PC-9 (cell line): ENCODE measurements around the gene NEDD9. TPM values are rescaled to one million over a fixed set of nuclear protein-coding genes. Genes with fewer than 3 reads are reported as not detected.

Source experiments
- BruUV-seq: library from RNA; stranded (reverse); fragments of 400-500 nt; replicated peaks from 2 replicates; lab custom pipeline; 2021; lab: Mats Ljungman, UMichigan
- CTCF ChIA-PET: fragments of 300-600 bp; sonication (Branson Sonifier 250); formaldehyde crosslinking; loops from one replicate; lab custom pipeline; 2022; ENCODE audit warnings: antibody characterized with exemption; lab: Charles Lee
- POLR2A ChIA-PET: fragments of 300-600 bp; sonication (Branson Sonifier 250); formaldehyde crosslinking; loops from one replicate; lab custom pipeline; 2022; ENCODE audit warnings: antibody characterized with exemption; ENCODE audit not compliant: unreplicated experiment; lab: Charles Lee
- DNase-seq, 2 experiments: peaks; one replicate each; pipeline versions ENCODE4 v3.0.0 to v3.0.0-alpha.2; 2015 to 2022; ENCODE audit warnings: mixed read lengths in 1 of 2
- H2AFZ ChIP-seq: fragments of 200-600 bp; sonication (generic); 2 replicates; pipeline ENCODE4 v1.8.1; 2017; ENCODE audit warnings: antibody characterized with exemption
- H3F3A ChIP-seq: fragments of 200-600 bp; sonication (generic); 2 replicates; pipeline ENCODE4 v1.8.1; 2017; ENCODE audit warnings: antibody characterized with exemption, mild to moderate bottlenecking, low read depth; ENCODE audit not compliant: insufficient read depth
- H3K27ac ChIP-seq: fragments of 200-600 bp; sonication (generic); 2 replicates; pipeline ENCODE4 v1.6.1; 2016; ENCODE audit warnings: mixed run types
- H3K27me3 ChIP-seq: fragments of 200-600 bp; sonication (generic); 2 replicates; pipeline ENCODE4 v1.6.1; 2016; ENCODE audit warnings: low read depth, mixed run types; ENCODE audit not compliant: insufficient read depth
- H3K36me3 ChIP-seq: fragments of 200-600 bp; sonication (generic); 2 replicates; pipeline ENCODE4 v1.6.1; 2016; ENCODE audit warnings: low read depth, mixed run types
- H3K4me1 ChIP-seq: fragments of 200-600 bp; sonication (generic); replicated peaks from 2 replicates; pipeline ENCODE4 v1.6.1; 2016; ENCODE audit warnings: mixed run types; ENCODE audit not compliant: insufficient read depth
- H3K4me2 ChIP-seq: fragments of 200-600 bp; sonication (generic); 2 replicates; pipeline ENCODE4 v1.6.1; 2017; ENCODE audit warnings: mixed run types
- H3K4me3 ChIP-seq: fragments of 200-600 bp; sonication (generic); 2 replicates; pipeline ENCODE4 v1.6.1; 2016; ENCODE audit warnings: mixed run types
- H3K79me2 ChIP-seq: fragments of 200-600 bp; sonication (generic); 2 replicates; pipeline ENCODE4 v1.6.1; 2017; ENCODE audit warnings: low read depth, mixed run types
- H3K9me2 ChIP-seq: fragments of 200-600 bp; sonication (generic); 2 replicates; pipeline ENCODE4 v1.8.1; 2017; ENCODE audit warnings: mild to moderate bottlenecking; ENCODE audit not compliant: insufficient read depth
- H3K9me3 ChIP-seq: fragments of 200-600 bp; sonication (generic); 2 replicates; pipeline ENCODE4 v1.8.1; 2016; ENCODE audit warnings: low read depth; ENCODE audit not compliant: insufficient read depth
- H4K20me1 ChIP-seq: fragments of 200-600 bp; sonication (generic); 2 replicates; pipeline ENCODE4 v1.8.1; 2017; ENCODE audit not compliant: insufficient read depth
- CTCF ChIP-seq: fragments of 200-600 bp; sonication (generic); conservative IDR thresholded peaks from 2 replicates; pipeline ENCODE4 v1.6.1; 2017; ENCODE audit warnings: mixed run types, antibody characterized with exemption, mild to moderate bottlenecking, moderate library complexity
- EZH2 ChIP-seq: fragments of 200-600 bp; sonication (generic); IDR thresholded peaks from 2 replicates; pipeline ENCODE4 v1.8.0; 2017; ENCODE audit warnings: antibody characterized with exemption, low read depth
- intact Hi-C: fragments of 100-400 bp; cut with micrococcal nuclease; formaldehyde crosslinking; loops from one replicate; pipeline ENCODE4 v1.10.0; 2022; ENCODE audit not compliant: unreplicated experiment
- total RNA-seq: library from RNA; stranded (reverse); gene quantifications from 2 replicates; pipeline ENCODE4 v1.2.3, GENCODE V29; 2021

Gene NEDD9
- total RNA-seq, 1 experiment from 2014 or later: 57.5 TPM

GRCh38 chr6:11241154-11241792 is 8.8 kb upstream of the NEDD9 start:
- H3K9me3 ChIP-seq: no peaks in the 10 kb centered on the region
- no peak overlapping the region for H3K4me2 ChIP-seq
- H2AFZ ChIP-seq: no peak overlapping the region
- H4K20me1 ChIP-seq: no peaks in the 10 kb centered on the region
- no peaks in the 10 kb centered on the region for H3K9me2 ChIP-seq
- H3K4me3 ChIP-seq: no peak overlapping the region
- DNase-seq: no peak
- intact Hi-C loops: no loop called here
- no peaks in the 10 kb centered on the region for H3K4me1 ChIP-seq
- ChIA-PET POLR2A (no interaction called here), CTCF (no interaction called here)
- no peaks in the 10 kb centered on the region for H3K79me2 ChIP-seq
- H3K27me3 ChIP-seq: no peaks in the 10 kb centered on the region
- TF ChIP-seq CTCF (no peak), EZH2 (no peak)
- no peaks in the 10 kb centered on the region for H3F3A ChIP-seq
- no peak overlapping the region for H3K27ac ChIP-seq
- no TSS peak for BruUV-seq
- H3K36me3 ChIP-seq: no peaks in the 10 kb centered on the region

DNA sequence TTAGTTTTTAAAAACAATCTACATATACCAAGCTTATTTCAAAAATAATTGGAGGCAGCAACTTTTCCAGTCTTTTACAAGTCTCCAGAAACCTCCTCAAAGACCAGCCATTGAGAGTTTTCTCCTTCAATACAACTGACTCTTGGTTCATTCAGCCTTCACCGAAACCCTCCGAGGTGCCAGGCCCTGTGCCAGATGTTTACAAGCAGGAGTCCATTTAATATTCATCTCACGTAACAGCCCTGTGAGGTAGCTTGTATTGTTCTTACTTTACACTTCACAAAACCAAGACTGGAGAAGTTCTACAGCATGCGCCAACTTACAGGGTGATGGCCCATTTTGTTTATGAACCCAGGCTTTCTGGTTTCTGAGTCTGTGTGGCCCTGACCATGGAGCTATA is 5.5 kb upstream of the NEDD9 start:
- CTCF ChIA-PET: interaction anchor here (1.0 kb wide), 1 partner anchor 259 kb away, joined by 3 read pairs; no protein-coding TSS in a partner anchor
- Histone ChIP-seq H2AFZ (no peak overlapping the region), H3K27me3 (no peaks in the 10 kb centered on the region), H3K36me3 (no peaks in the 10 kb centered on the region), H3K27ac (no peak overlapping the region), H3K4me2 (no peak overlapping the region), H3F3A (peaks cover 10% of the 10 kb centered on the region), H3K4me1 (peaks cover 15% of the 10 kb centered on the region), H3K9me2 (no peaks in the 10 kb centered on the region), H3K4me3 (no peak overlapping the region), H3K79me2 (no peaks in the 10 kb centered on the region), H3K9me3 (no peaks in the 10 kb centered on the region), H4K20me1 (no peaks in the 10 kb centered on the region)
- no TSS peak for BruUV-seq
- no peak for DNase-seq
- TF ChIP-seq EZH2: no peak
- no peak for TF ChIP-seq CTCF
- intact Hi-C loops: no loop called here
- POLR2A ChIA-PET: no interaction called here

DNA sequence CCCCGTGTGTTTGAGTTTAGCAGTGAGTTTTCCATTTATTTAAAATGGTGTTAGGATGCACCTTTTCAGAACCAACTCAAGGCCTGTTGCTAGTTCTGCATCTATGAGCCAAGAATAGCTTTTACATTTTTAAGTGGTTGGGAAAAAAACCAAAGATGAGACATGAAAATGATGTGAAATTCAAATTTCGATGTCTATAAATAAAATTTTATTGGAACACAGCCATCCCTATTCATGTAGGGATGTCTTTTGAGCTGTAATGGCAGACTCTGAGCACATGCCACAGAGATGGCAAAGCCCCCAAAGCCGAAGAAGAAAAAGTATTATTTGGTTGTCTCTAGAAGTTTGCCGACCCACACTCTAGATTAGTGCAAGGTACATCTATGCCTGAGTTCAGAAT is 5.0 kb upstream of the NEDD9 start:
- DNase-seq: no peak
- H3K4me2 ChIP-seq: no peak overlapping the region
- H3K4me3 ChIP-seq: no peak overlapping the region
- H3K79me2 ChIP-seq: no peaks in the 10 kb centered on the region
- no peaks in the 10 kb centered on the region for H3K36me3 ChIP-seq
- no peak for TF ChIP-seq EZH2
- no peak for TF ChIP-seq CTCF
- intact Hi-C loops: no loop called here
- no peaks in the 10 kb centered on the region for H3K9me2 ChIP-seq
- no peaks in the 10 kb centered on the region for H4K20me1 ChIP-seq
- H3K9me3 ChIP-seq: no peaks in the 10 kb centered on the region
- ChIA-PET CTCF (no interaction called here), POLR2A (no interaction called here)
- H3K4me1 ChIP-seq: peaks cover 15% of the 10 kb centered on the region
- peaks cover 13% of the 10 kb centered on the region for H3F3A ChIP-seq
- no peak overlapping the region for H3K27ac ChIP-seq
- no peaks in the 10 kb centered on the region for H3K27me3 ChIP-seq
- BruUV-seq: no TSS peak
- no peak overlapping the region for H2AFZ ChIP-seq
